ENCODE results near the gene COPS7A.

The COPS7A gene

DNA sequence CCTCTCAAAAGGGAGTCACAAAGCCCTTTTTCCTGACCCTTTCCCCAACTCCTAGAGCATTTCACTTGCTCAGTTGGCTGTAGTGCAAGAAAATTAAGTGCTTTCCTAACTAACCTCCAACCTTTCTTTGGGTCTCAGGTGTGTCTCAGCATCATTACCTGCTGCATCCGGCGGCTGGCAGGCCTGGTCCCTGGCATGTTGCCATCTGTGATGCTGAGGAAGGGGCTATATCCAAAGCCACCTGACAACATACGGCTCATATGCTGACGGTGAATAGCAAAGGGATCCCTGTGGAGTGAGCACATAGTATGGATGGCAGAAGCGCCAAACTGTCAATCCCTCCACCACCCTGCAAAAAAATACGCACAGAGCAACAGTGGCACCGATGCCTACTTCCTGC lies 27.9 kb downstream of the COPS7A start:
- no peak for DNase-seq

DNA sequence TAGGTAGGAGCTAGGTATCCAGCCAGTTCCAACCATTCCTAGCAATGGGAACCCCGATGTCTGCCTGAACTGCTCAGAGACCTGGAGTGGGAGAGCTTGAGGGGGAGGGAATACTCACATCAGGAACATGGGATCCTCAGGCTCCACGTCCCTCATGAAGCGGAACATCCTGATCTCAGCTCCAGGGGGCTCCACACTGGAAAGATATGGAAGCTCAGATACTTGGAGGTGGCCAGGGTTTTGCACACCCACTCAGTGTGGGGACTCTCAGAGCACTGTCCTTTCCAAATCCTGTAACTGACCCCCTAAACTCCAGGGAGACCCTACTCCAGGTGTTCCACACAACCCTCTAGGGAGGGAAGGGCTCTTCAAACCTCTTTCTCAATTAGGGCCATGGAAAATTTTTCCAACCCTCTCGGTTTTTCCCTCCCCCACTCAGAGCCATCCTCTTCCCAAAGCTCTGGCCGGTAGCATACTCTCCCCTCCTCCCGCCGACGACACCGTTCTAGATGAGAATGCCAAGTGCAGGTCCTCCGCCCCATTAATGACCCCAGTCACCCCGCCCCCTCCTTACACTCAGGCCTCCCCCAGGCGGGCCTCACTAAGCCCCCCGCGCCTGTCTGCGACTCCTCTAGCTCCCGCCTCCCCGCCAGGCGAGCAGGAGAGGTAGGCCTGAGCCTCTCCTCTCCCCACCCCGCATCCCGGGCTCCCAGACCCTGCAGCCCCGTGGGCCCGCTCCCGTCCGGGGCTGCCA lies 28.5 kb downstream of the COPS7A start:
- peak; percentile 41 for DNase-seq

DNA sequence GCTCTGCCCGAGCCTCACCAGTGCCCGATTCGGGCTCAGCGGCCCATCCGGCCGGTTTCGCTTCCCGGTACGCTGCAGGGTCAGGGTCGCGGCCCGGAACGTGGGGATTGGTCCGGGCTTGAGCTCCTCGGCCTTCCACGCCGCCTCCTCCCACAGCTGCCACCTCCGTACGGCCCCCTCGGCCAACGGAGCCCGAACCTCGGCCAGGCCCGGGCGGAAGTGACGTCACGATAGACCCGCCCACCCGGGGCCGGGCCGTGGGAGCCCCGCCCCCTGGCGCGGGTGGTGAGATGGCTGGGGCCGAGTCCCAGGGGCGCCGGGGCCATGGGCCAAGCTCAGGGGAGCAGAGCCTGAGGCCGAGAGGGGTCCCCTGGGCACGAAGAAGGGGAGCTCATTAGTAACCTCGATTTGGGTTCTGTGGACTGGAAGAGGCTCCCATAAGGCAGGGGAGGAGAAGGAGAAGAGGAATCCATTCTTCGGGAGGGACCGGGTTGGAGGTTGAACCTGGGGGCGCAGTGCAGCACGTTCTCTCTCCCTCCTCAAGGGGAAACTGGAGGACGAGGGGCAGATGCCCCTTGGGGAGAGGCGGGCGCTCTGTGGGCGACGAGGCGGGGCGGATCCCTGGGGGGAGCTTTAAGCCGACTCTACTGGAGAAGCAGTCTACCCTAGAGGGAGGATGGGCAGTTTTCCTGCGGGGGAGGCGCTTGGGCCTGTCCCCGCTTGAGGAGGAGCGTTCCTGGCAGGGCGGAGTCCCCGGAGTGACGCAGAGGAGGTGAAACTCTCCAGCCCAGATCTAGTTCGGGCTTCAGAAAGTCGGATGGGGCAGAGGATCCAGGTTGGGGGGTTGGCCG lies 29.3 kb downstream of the COPS7A start, which contains the start of gene MLF2:
MLF2 (minus strand) TSS at position 221 of the 851 bp plus-strand sequence. CDS start 807 bp downstream, outside the sequence.
- DNase-seq = peak; percentile 98

GRCh38 chr12:6753772-6754356 lies 30.0 kb downstream of the COPS7A start:
- no peak for DNase-seq

GRCh38 chr12:6754411-6754810 lies 30.6 kb downstream of the COPS7A start:
- no peak for DNase-seq

- DNase-seq = no peak
Observed at GRCh38 chr12:6757028-6757690, 33.3 kb downstream of the COPS7A start.

GRCh38 chr12:6758506-6759095 lies 34.8 kb downstream of the COPS7A start:
- no peak for DNase-seq

GRCh38 chr12:6759741-6760140 lies 35.9 kb downstream of the COPS7A start:
- no peak for DNase-seq

GRCh38 chr12:6763380-6763779 lies 39.5 kb downstream of the COPS7A start:
- DNase-seq = no peak

GRCh38 chr12:6764011-6764828 lies 40.4 kb downstream of the COPS7A start:
- peak; percentile 39 for DNase-seq

DNA sequence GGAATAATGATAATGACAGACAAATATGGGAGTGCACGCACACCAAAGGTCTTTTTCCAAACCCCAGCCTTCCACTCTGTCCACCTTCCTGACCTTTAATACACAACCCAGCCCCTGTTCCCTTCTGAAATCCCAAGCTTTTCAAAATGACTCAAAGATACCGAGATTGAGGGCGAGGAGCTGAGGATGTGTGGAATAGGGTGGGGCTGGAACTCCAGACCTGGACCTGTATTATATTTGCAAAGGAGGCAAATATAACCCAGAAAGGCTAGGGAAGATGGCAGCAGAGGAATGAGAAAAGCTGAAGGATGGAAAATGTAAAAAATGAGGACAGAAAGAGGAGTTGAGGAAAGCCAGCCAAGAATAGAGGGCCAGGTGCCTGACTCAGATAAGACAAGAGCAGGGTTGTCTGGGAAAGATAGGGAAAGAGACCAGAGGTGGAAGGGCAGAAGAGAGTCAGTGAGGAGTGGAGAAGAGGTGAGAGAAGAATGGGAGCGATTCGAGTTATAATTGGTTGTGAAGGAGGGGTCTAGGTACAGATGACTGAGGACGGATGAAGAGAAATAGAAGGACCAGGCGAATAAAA lies 41.3 kb downstream of the COPS7A start:
- no peak for DNase-seq

GRCh38 chr12:6765634-6766581 lies 42.1 kb downstream of the COPS7A start, which contains the start of gene PTMS:
Gene PTMS (plus strand): TSS chr12:6766363. CDS start chr12:6766706, 343 bp downstream.
- DNase-seq = no peak

DNA sequence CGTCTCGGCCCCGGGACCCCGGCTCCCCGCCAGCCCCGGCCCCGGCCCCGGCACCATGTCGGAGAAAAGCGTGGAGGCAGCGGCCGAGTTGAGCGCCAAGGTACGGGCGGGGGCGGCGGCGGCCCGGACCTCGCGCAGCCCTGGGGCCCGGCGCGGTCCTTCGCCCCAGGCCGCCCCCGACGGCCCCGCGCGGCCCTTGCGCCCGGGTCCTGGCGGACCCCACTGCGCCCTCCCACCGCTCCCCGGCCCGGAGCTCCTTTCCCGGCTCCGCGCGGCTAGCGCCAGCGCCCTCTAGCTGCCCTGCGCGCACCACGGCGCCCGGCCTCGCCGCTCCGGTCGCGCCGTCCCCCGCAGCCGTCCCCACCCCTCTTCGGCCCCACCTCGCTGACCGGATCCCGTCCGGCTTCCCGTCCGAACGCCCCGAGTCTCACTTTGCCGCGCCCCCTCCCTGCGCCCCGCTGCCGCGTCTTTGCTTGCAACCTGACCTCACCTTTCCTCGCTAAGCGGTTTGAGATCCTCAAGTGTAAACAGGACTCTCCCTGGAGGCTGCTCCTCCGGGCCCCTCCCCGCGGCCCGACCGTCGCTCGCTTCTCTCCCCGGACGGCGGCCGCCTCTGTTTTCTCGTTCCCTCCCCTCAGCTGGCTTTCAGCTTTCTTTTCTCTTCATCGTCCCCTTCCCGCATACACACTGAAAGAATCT lies 43.0 kb downstream of the COPS7A start:
- DNase-seq = peak; percentile 61

DNA sequence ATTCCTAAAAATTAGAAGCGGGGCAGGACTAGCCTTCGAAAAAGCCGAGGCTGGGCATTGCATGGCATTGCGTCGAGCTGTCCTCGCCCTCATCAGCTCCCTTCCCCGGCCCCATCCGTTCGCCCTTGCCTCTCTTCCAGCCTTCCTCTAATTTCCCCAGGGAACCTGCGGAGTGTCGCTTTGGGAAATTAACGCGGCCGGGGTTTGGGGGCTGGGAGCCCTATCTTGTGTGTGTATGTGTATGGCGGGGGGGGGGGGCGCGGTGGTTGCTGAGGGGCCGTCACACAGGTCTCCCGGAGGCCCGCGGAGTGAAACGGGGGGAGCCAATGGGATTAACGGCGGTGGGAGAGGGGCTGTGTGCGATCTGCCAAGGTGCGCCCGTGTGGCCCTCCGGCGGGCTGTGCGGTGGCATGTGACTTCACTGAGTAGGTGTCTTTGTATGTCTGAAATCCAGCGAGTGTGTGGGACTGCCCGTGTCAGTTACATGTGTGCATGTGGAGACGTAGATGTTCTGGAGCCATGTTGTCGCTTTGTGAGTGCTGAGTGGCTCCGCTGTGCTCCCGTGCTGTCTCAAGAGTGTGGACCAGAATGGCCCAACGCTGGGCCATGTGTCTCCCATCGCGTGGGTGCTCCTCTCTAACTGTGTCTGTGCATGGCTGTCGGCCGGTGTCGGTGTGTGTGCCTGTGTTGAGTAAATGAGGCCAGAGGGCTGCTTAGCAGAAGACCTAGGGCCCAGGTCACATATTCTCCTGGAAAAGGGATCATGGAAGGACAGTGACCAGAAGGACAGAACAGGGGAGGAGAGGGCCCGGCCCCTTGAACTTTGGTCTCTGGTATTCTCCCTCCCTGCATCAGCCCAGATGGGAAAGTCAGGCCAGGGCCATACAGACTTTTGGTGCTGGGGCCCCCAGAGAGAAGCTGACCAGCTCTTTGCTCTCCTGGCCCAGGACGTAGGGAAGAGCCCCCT lies 43.8 kb downstream of the COPS7A start:
- no peak for DNase-seq

GRCh38 chr12:6768437-6768914 lies 44.6 kb downstream of the COPS7A start:
- no peak for DNase-seq

DNA sequence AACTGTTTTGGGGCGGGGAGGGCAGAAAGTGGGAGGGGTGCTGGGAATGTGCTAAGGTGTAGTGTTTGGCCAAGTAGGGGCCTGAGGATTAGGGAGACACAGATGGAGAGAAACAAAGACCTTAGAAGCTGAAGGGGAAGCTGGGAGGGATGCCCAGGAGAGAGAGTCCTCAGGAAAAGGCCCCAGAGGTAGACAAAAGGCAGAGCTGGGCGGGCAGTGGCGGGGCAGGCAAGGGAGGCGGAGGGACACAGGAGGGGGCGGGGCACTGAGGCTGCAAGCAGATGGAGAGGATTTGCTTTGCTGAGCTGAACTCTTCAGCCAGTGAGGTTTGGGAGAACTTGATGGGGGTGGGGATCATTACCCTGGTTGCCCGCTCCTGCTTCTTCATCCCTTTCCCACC lies 45.1 kb downstream of the COPS7A start:
- DNase-seq = no peak

DNA sequence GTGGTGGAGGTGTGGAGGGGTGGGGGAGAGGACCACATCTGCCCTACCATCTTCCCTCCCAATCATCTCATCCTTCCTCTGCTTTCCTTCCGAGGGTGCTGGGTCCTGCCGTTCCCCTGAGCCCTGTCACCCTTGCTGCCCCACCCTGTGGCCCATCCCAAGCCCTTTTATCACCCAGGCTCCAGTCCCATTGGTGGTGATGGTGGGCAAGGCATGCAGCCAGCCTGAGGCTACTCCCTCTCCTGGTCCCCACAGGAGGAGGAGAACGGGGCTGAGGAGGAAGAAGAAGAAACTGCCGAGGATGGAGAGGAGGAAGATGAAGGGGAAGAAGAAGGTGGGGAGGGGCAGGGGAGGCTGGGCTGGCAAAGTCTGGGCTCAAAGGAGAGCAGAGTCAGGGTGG lies 45.8 kb downstream of the COPS7A start:
- DNase-seq = no peak

DNA sequence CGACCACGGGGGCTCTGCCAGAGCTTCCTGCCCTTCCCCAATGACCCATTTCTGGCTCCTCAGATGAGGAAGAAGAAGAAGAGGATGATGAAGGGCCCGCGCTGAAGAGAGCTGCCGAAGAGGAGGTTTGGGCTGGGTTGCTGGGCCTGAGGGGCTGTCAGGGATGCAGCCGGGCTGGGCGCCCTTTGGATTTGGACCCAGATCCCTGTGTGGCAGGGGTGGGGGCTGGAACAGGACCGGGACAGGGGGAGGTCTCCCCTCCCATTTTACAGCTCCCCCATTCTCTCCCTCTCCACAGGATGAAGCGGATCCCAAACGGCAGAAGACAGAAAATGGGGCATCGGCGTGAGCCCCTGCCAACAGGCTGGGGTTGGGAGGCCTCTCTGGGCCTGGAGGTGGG lies 46.2 kb downstream of the COPS7A start:
- no peak for DNase-seq
